Esophagus squamous epithelium (tissue), 5 donors: ENCODE data around the gene GPBP1. TPM values are rescaled to one million over a fixed set of nuclear protein-coding genes. Genes with fewer than 3 reads are reported as not detected.

Experiments used
- DNase-seq: peaks from one replicate; lab custom pipeline; 2025; lab: John Stamatoyannopoulos, UW
- H3K27ac ChIP-seq, 4 donors: fragments of 200-600 bp; sonication (generic); one replicate each; pipeline ENCODE4 v1.5.1; 2016 to 2019; ENCODE audit warnings: mild to moderate bottlenecking in 1 of 4
- H3K27me3 ChIP-seq, 4 donors: fragments of 200-600 bp; sonication (generic); 1 replicate in 3 of 4; 2 replicates in 1 of 4; pipeline versions ENCODE4 v1.5.1 to v1.6.0; 2017 to 2021; ENCODE audit warnings: antibody characterized with exemption in 1 of 4
- H3K36me3 ChIP-seq, 3 donors: fragments of 200-600 bp; sonication (generic); one replicate each; pipeline ENCODE4 v1.5.1; 2016 to 2019
- H3K4me1 ChIP-seq, 3 donors: fragments of 200-600 bp; sonication (generic); one replicate each; pipeline ENCODE4 v1.5.1; 2017 to 2019
- H3K4me3 ChIP-seq, 4 donors: fragments of 200-600 bp; sonication (generic); 1 replicate in 3 of 4; 2 replicates in 1 of 4; pipeline ENCODE4 v1.5.1; 2016 to 2019; ENCODE audit warnings: mild to moderate bottlenecking in 2 of 4, moderate library complexity in 1 of 4
- H3K9me3 ChIP-seq, 3 donors: fragments of 200-600 bp; sonication (generic); one replicate each; pipeline ENCODE4 v1.5.1; 2016 to 2019
- CTCF ChIP-seq, 6 experiments: fragments of 450-650 bp in 4 of 6; fragments of 200-600 bp in 2 of 6; sonication (generic) in 2 of 6; IDR thresholded peaks; one replicate each; pipeline ENCODE4 v1.5.1; 2016 to 2019; ENCODE audit warnings: antibody characterized with exemption in 6 of 6, mild to moderate bottlenecking in 4 of 6, moderate library complexity in 4 of 6
- POLR2A ChIP-seq, 4 donors: fragments of 450-650 bp; IDR thresholded peaks; one replicate each; pipeline ENCODE4 v1.6.1; 2017; ENCODE audit warnings: antibody characterized with exemption in 4 of 4, mild to moderate bottlenecking in 4 of 4, moderate library complexity in 3 of 4
- WGBS, 2 donors: methylation state at CpG; one replicate each; pipeline ENCODE4 v1.1.5; 2018; 5-methylcytosine and 5-hydroxymethylcytosine counted together
- intact Hi-C: fragments of 100-400 bp; cut with DNase I; formaldehyde crosslinking; loops from one replicate; pipeline ENCODE4 v1.15.0; 2022
- small RNA-seq, 4 donors: library from RNA; depleted of rRNA; stranded (forward); fragments of <200 nt; gene quantifications; one replicate each; pipeline ENCODE3, GENCODE V24; 2016
- total RNA-seq, 4 donors: library from RNA; depleted of rRNA; stranded (reverse); fragments of >200 nt; gene quantifications; one replicate each; pipeline ENCODE4 v1.1.0, GENCODE V29; 2016
- donor health status: DM: yes; HTN: yes; CAD: no.

The GPBP1 gene
- total RNA-seq, 4 donors from 2014 or later: 27.4 to 64.3 (median 43.2) TPM

DNA sequence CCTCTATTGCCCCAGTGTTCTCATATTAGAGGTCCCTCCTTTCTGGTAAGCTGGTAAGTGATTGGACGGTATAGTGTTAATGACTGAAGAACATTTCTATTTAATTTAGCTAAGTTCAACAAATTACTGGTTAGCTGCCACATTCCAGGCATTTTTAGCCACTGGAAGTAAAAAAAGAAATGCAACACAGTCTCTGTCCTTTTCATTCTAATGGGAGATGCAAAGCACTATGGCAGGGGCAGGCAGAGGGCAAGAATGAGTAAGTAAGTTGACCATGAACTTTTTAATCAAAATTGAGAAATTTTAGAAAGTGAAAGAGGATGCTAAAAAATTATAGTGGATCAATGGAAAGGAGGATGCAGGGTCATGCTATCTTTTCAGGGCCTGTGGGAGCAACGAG is 137.4 kb downstream of the GPBP1 start:
- 77 to 81% methylated on average over 2 of the region's 2 CpGs for WGBS, 2 donors
- Histone ChIP-seq H3K4me1 (no peaks in the 10 kb centered on the region), H3K27me3 (no peaks in the 10 kb centered on the region), H3K4me3 (no peak overlapping the region), H3K36me3 (no peaks in the 10 kb centered on the region), H3K9me3 (no peaks in the 10 kb centered on the region), H3K27ac (no peak overlapping the region)
- no peak for TF ChIP-seq POLR2A (IDR thresholded peaks at IDR 0.05)
- TF ChIP-seq CTCF (IDR thresholded peaks at IDR 0.05): no peak
- no peak for DNase-seq
- intact Hi-C loops: no loop called here

- H3K27me3 ChIP-seq: no peaks in the 10 kb centered on the region
- intact Hi-C loops: no loop called here
- 72 to 84% methylated on average over 6 of the region's 6 CpGs for WGBS, 2 donors
- no peak for TF ChIP-seq POLR2A (IDR thresholded peaks at IDR 0.05)
- TF ChIP-seq CTCF (IDR thresholded peaks at IDR 0.05): no peak
- no peaks in the 10 kb centered on the region for H3K9me3 ChIP-seq
- no peak overlapping the region for H3K4me3 ChIP-seq
- no peaks in the 10 kb centered on the region for H3K36me3 ChIP-seq
- peaks cover 0 to 7% (median 0%) of the 10 kb centered on the region in 3 donors for H3K4me1 ChIP-seq
- DNase-seq: no peak
- no peak overlapping the region for H3K27ac ChIP-seq
These were observed 138.3 kb downstream of the GPBP1 start for GRCh38 chr5:57311921-57312735.

GRCh38 chr5:57313716-57314115 is 139.9 kb downstream of the GPBP1 start:
- Histone ChIP-seq H3K4me1 (peaks cover 0 to 7% (median 0%) of the 10 kb centered on the region in 3 donors), H3K27me3 (no peaks in the 10 kb centered on the region), H3K4me3 (no peak overlapping the region), H3K9me3 (no peaks in the 10 kb centered on the region), H3K27ac (no peak overlapping the region), H3K36me3 (no peaks in the 10 kb centered on the region)
- WGBS, 2 donors: 20 to 47% methylated on average over 3 of the region's 3 CpGs
- DNase-seq: no peak
- TF ChIP-seq CTCF (IDR thresholded peaks at IDR 0.05) (no peak), POLR2A (IDR thresholded peaks at IDR 0.05) (no peak)
- intact Hi-C loops: no loop called here

Small RNA genes within 50 kb of the gene (small RNA-seq; reads per million reads assigned to genes)
- gene RF00019: 0 reads per million in 4 donors

Other genes starting within 250 kb of the GPBP1 start
- gene MIER3, start 221.9 kb upstream of the GPBP1 start, total RNA-seq: 10 to 100 TPM; 13.0 to 26.1 (median 25.5) TPM